PC-3 (cell line): Measurements from ENCODE around the gene ART4. TPM values are rescaled to one million over a fixed set of nuclear protein-coding genes. Genes with fewer than 3 reads are reported as not detected.

Experiments used
- ATAC-seq: fragments of 200-7000 bp; cut with Tn5 transposase; 2 replicates; pipeline ENCODE4 v1.9.1; 2020; ENCODE audit warnings: mild to moderate bottlenecking, moderate library complexity
- BruUV-seq: library from RNA; stranded (reverse); fragments of 400-500 nt; replicated peaks from 2 replicates; lab custom pipeline; 2021; lab: Mats Ljungman, UMichigan
- CTCF ChIA-PET: fragments of 300-600 bp; sonication (Branson Sonifier 250); formaldehyde crosslinking; loops from one replicate; lab custom pipeline; 2022; ENCODE audit warnings: antibody characterized with exemption; lab: Charles Lee
- POLR2A ChIA-PET: fragments of 300-600 bp; sonication (Branson Sonifier 250); formaldehyde crosslinking; loops from one replicate; lab custom pipeline; 2022; ENCODE audit warnings: antibody characterized with exemption; ENCODE audit not compliant: unreplicated experiment; lab: Charles Lee
- DNase-seq: peaks from one replicate; pipeline ENCODE4 v3.0.0-alpha.2; 2015
- H2AFZ ChIP-seq: fragments of 300-600 bp; sonication (generic); 2 replicates; pipeline ENCODE4 v1.6.0; 2016; ENCODE audit warnings: antibody characterized with exemption, low read length
- H3F3A ChIP-seq: fragments of 300-600 bp; sonication (generic); one replicate; pipeline ENCODE4 v1.6.0; 2017; ENCODE audit warnings: antibody characterized with exemption, low read length, control low read depth, mild to moderate bottlenecking; ENCODE audit not compliant: unreplicated experiment
- H3K27ac ChIP-seq: fragments of 300-600 bp; sonication (generic); 2 replicates; pipeline ENCODE4 v1.5.1; 2016; ENCODE audit warnings: mild to moderate bottlenecking, low read length
- H3K27me3 ChIP-seq: fragments of 300-600 bp; sonication (generic); 2 replicates; pipeline ENCODE4 v1.6.1; 2016; ENCODE audit warnings: low read length, mixed read lengths
- H3K36me3 ChIP-seq: fragments of 300-600 bp; sonication (generic); 2 replicates; pipeline ENCODE4 v1.6.1; 2016; ENCODE audit warnings: low read depth, mixed run types, low read length, mixed read lengths
- H3K4me1 ChIP-seq: fragments of 300-600 bp; sonication (generic); 2 replicates; pipeline ENCODE4 v1.5.1; 2016; ENCODE audit warnings: low read length; ENCODE audit not compliant: insufficient read depth
- H3K4me2 ChIP-seq: fragments of 300-600 bp; sonication (generic); 2 replicates; pipeline ENCODE4 v1.6.0; 2016; ENCODE audit warnings: low read length
- H3K4me3 ChIP-seq: fragments of 300-600 bp; sonication (generic); 2 replicates; pipeline ENCODE4 v1.5.1; 2016; ENCODE audit warnings: mild to moderate bottlenecking, low read length, mixed read lengths
- H3K79me2 ChIP-seq: fragments of 300-600 bp; sonication (generic); 2 replicates; pipeline ENCODE4 v1.6.1; 2017; ENCODE audit warnings: low read length, mixed read lengths
- H3K9ac ChIP-seq: fragments of 300-600 bp; sonication (generic); 2 replicates; pipeline ENCODE4 v1.6.0; 2016; ENCODE audit warnings: mild to moderate bottlenecking, low read length
- H3K9me2 ChIP-seq: fragments of 300-600 bp; sonication (generic); replicated peaks from 2 replicates; pipeline ENCODE4 v1.6.1; 2016; ENCODE audit warnings: mixed run types, low read length, mixed read lengths
- H3K9me3 ChIP-seq: fragments of 300-600 bp; sonication (generic); 2 replicates; pipeline ENCODE4 v1.6.1; 2016; ENCODE audit warnings: low read length, mixed read lengths
- H4K20me1 ChIP-seq: fragments of 300-600 bp; sonication (generic); 2 replicates; pipeline ENCODE4 v1.6.1; 2016; ENCODE audit warnings: low read length, mixed read lengths
- CTCF ChIP-seq: fragments of 300-600 bp; sonication (generic); conservative IDR thresholded peaks from 2 replicates; pipeline ENCODE4 v1.5.1; 2017; ENCODE audit warnings: antibody characterized with exemption, low read depth, mild to moderate bottlenecking, low read length
- EZH2 ChIP-seq: fragments of 300-600 bp; sonication (generic); IDR thresholded peaks from one replicate; pipeline ENCODE4 v1.6.1; 2017; ENCODE audit warnings: antibody characterized with exemption, mild to moderate bottlenecking, low read length; ENCODE audit not compliant: unreplicated experiment
- EZH2phosphoT487 ChIP-seq: fragments of 300-600 bp; sonication (generic); IDR thresholded peaks from 2 replicates; pipeline ENCODE4 v1.6.1; 2018; ENCODE audit warnings: mild to moderate bottlenecking, antibody characterized with exemption, low read length, borderline replicate concordance
- intact Hi-C: fragments of 100-400 bp; cut with micrococcal nuclease; formaldehyde crosslinking; loops from 2 replicates; pipeline ENCODE4 v1.9.0; 2023
- total RNA-seq: library from RNA; depleted of rRNA; stranded (reverse); fragments of >200 nt; gene quantifications from 2 replicates; pipeline ENCODE4 v1.2.3, GENCODE V29; 2014

ART4 gene
- total RNA-seq, 1 experiment from 2014 or later, result not detected

GRCh38 chr12:14845350-14845750, 2.0 kb upstream of the ART4 start:
- no peak overlapping the region for H3K4me3 ChIP-seq
- H3K4me1 ChIP-seq, result peaks cover 20% of the 10 kb centered on the region
- no peaks in the 10 kb centered on the region for H3K27me3 ChIP-seq
- H3F3A ChIP-seq, result no peaks in the 10 kb centered on the region
- DNase-seq, result peak; percentile 75
- peak overlapping the region; percentile 46; the same call in 1 of the 2 replicates for H2AFZ ChIP-seq
- no peaks in the 10 kb centered on the region for H4K20me1 ChIP-seq
- TF ChIP-seq EZH2 (no peak), CTCF (peak; percentile 78)
- no peak overlapping the region for H3K4me2 ChIP-seq
- ChIA-PET CTCF (no interaction called here), POLR2A (no interaction called here)
- peak; percentile 53 for ATAC-seq
- H3K27ac ChIP-seq, result no peak overlapping the region
- H3K9ac ChIP-seq, result no peak overlapping the region
- no peaks in the 10 kb centered on the region for H3K9me3 ChIP-seq
- no peaks in the 10 kb centered on the region for H3K79me2 ChIP-seq
- H3K9me2 ChIP-seq, result no peaks in the 10 kb centered on the region
- H3K36me3 ChIP-seq, result no peaks in the 10 kb centered on the region
- intact Hi-C loops, result loop anchor here (1.0 to 5.0 kb wide), 7 partner anchors 35 to 151 kb away; partner anchors contain the start of gene MGP
- no TSS peak for BruUV-seq

- H3K4me1 ChIP-seq, result peaks cover 20% of the 10 kb centered on the region
- DNase-seq, result no peak
- H3K27ac ChIP-seq, result no peak overlapping the region
- H3K9me2 ChIP-seq, result no peaks in the 10 kb centered on the region
- POLR2A ChIA-PET, result no interaction called here
- H3K9ac ChIP-seq, result no peak overlapping the region
- no peaks in the 10 kb centered on the region for H3K79me2 ChIP-seq
- no peaks in the 10 kb centered on the region for H3K9me3 ChIP-seq
- no peaks in the 10 kb centered on the region for H3F3A ChIP-seq
- CTCF ChIA-PET, result no interaction called here
- intact Hi-C loops, result loop anchor here (2.0 kb wide), 5 partner anchors 34 to 142 kb away; a partner anchor contains a TSS
- no peak overlapping the region for H3K4me3 ChIP-seq
- no peak overlapping the region for H3K4me2 ChIP-seq
- no peaks in the 10 kb centered on the region for H3K36me3 ChIP-seq
- BruUV-seq, result no TSS peak
- H2AFZ ChIP-seq, result no peak overlapping the region
- no peak for ATAC-seq
- no peak for TF ChIP-seq CTCF
- TF ChIP-seq EZH2phosphoT487, result no peak
- TF ChIP-seq EZH2, result no peak
- no peaks in the 10 kb centered on the region for H4K20me1 ChIP-seq
- H3K27me3 ChIP-seq, result no peaks in the 10 kb centered on the region
Observed at GRCh38 chr12:14844401-14844800, 1.1 kb upstream of the ART4 start.

- no peaks in the 10 kb centered on the region for H3K79me2 ChIP-seq
- no peaks in the 10 kb centered on the region for H4K20me1 ChIP-seq
- ChIA-PET CTCF (no interaction called here), POLR2A (no interaction called here)
- BruUV-seq, result no TSS peak
- no peak for TF ChIP-seq CTCF
- H3K36me3 ChIP-seq, result no peaks in the 10 kb centered on the region
- no peaks in the 10 kb centered on the region for H3F3A ChIP-seq
- H3K27ac ChIP-seq, result no peak overlapping the region
- H3K9me3 ChIP-seq, result no peaks in the 10 kb centered on the region
- intact Hi-C loops, result no loop called here
- no peak overlapping the region for H3K9ac ChIP-seq
- no peaks in the 10 kb centered on the region for H3K9me2 ChIP-seq
- H2AFZ ChIP-seq, result no peak overlapping the region
- no peak for DNase-seq
- H3K4me2 ChIP-seq, result 0 out of 2 replicates have a peak overlapping the region, but pooled peaks have one; percentile 20
- H3K4me3 ChIP-seq, result no peak overlapping the region
- H3K4me1 ChIP-seq, result peaks cover 25% of the 10 kb centered on the region
- H3K27me3 ChIP-seq, result no peaks in the 10 kb centered on the region
- ATAC-seq, result no peak
Observed at GRCh38 chr12:14842315-14842714, 1.0 kb downstream of the ART4 start.
